Mucosa of rectum (tissue), 2 donors: ENCODE measurements around the gene SLC6A13.

ENCODE experiments used
- H3K27ac ChIP-seq, 2 donors: one replicate each; pipeline ENCODE4 v1.7.0; 2013; ENCODE audit warnings: inconsistent platforms in 2 of 2, low read depth in 2 of 2, low read length in 2 of 2
- H3K27me3 ChIP-seq, 2 donors: one replicate each; pipeline ENCODE4 v1.7.0; 2013; ENCODE audit warnings: low read length in 2 of 2; ENCODE audit not compliant: control insufficient read depth in 2 of 2, insufficient read depth in 2 of 2
- H3K36me3 ChIP-seq, 2 donors: one replicate each; pipeline ENCODE4 v1.7.0; 2013; ENCODE audit warnings: low read length in 2 of 2; ENCODE audit not compliant: control insufficient read depth in 2 of 2, insufficient read depth in 2 of 2
- H3K4me1 ChIP-seq, 2 donors: one replicate each; pipeline ENCODE4 v1.7.0; 2013; ENCODE audit warnings: low read length in 2 of 2, mild to moderate bottlenecking in 1 of 2; ENCODE audit not compliant: control insufficient read depth in 2 of 2, insufficient read depth in 2 of 2
- H3K4me3 ChIP-seq, 2 donors: one replicate each; pipeline ENCODE4 v1.7.0; 2013; ENCODE audit warnings: low read length in 2 of 2
- H3K9ac ChIP-seq, 2 donors: one replicate each; pipeline ENCODE4 v1.7.0; 2013; ENCODE audit warnings: low read length in 2 of 2, low read depth in 1 of 2, mild to moderate bottlenecking in 1 of 2
- H3K9me3 ChIP-seq, 2 donors: one replicate each; pipeline ENCODE4 v1.7.0; 2013; ENCODE audit warnings: low read length in 2 of 2; ENCODE audit not compliant: control insufficient read depth in 2 of 2
- donor health status: healthy.
- donor health status: Normal muscosa, but diverticular disease.

The SLC6A13 gene

GRCh38 chr12:211142-211465 is 51.5 kb downstream of the SLC6A13 start:
- Histone ChIP-seq H3K36me3 (no peaks in the 10 kb centered on the region), H3K9me3 (no peaks in the 10 kb centered on the region), H3K27me3 (peaks cover 5 to 14% of the 10 kb centered on the region in 2 donors), H3K27ac (peak overlapping the region in 1 of 2 donors; percentile 74), H3K4me1 (peaks cover 13 to 52% of the 10 kb centered on the region in 2 donors), H3K9ac (no peak overlapping the region), H3K4me3 (no peak overlapping the region)

- Histone ChIP-seq H3K9me3 (no peaks in the 10 kb centered on the region), H3K27me3 (peaks cover 5 to 14% of the 10 kb centered on the region in 2 donors), H3K27ac (peak overlapping the region in 1 of 2 donors; percentile 74), H3K4me3 (no peak overlapping the region), H3K36me3 (no peaks in the 10 kb centered on the region), H3K4me1 (peaks cover 13 to 52% of the 10 kb centered on the region in 2 donors), H3K9ac (peak overlapping the region in 1 of 2 donors; percentile 31)
These were observed 52.1 kb downstream of the SLC6A13 start for GRCh38 chr12:210277-211141.

- Histone ChIP-seq H3K27ac (peak overlapping the region in 1 of 2 donors; percentile 74), H3K9ac (no peak overlapping the region), H3K9me3 (no peaks in the 10 kb centered on the region), H3K4me1 (peaks cover 13 to 52% of the 10 kb centered on the region in 2 donors), H3K36me3 (no peaks in the 10 kb centered on the region), H3K4me3 (no peak overlapping the region), H3K27me3 (peaks cover 9 to 17% of the 10 kb centered on the region in 2 donors)
These were observed 52.8 kb downstream of the SLC6A13 start for GRCh38 chr12:209851-210250.

- Histone ChIP-seq H3K4me1 (peaks cover 13 to 52% of the 10 kb centered on the region in 2 donors), H3K4me3 (no peak overlapping the region), H3K27ac (no peak overlapping the region), H3K36me3 (no peaks in the 10 kb centered on the region), H3K9me3 (no peaks in the 10 kb centered on the region), H3K9ac (no peak overlapping the region), H3K27me3 (peaks cover 14 to 20% of the 10 kb centered on the region in 2 donors)
These were observed 53.4 kb downstream of the SLC6A13 start for GRCh38 chr12:209246-209645.

GRCh38 chr12:208813-209212 is 53.8 kb downstream of the SLC6A13 start:
- peaks cover 19 to 21% of the 10 kb centered on the region in 2 donors for H3K27me3 ChIP-seq
- no peaks in the 10 kb centered on the region for H3K36me3 ChIP-seq
- no peak overlapping the region for H3K9ac ChIP-seq
- no peak overlapping the region for H3K4me3 ChIP-seq
- no peak overlapping the region for H3K27ac ChIP-seq
- peaks cover 13 to 48% of the 10 kb centered on the region in 2 donors for H3K4me1 ChIP-seq
- no peaks in the 10 kb centered on the region for H3K9me3 ChIP-seq

GRCh38 chr12:207804-208203 is 54.8 kb downstream of the SLC6A13 start:
- Histone ChIP-seq H3K4me3 (no peak overlapping the region), H3K9ac (no peak overlapping the region), H3K27me3 (peaks cover 14 to 20% of the 10 kb centered on the region in 2 donors), H3K9me3 (no peaks in the 10 kb centered on the region), H3K36me3 (no peaks in the 10 kb centered on the region), H3K4me1 (peaks cover 5 to 38% of the 10 kb centered on the region in 2 donors), H3K27ac (no peak overlapping the region)

- Histone ChIP-seq H3K27me3 (peaks cover 21 to 29% of the 10 kb centered on the region in 2 donors), H3K9ac (no peak overlapping the region), H3K4me3 (no peak overlapping the region), H3K36me3 (no peaks in the 10 kb centered on the region), H3K9me3 (no peaks in the 10 kb centered on the region), H3K4me1 (peaks cover 0 to 30% of the 10 kb centered on the region in 2 donors), H3K27ac (no peak overlapping the region)
These were observed 55.7 kb downstream of the SLC6A13 start for GRCh38 chr12:206746-207440.

GRCh38 chr12:205026-205425 is 57.6 kb downstream of the SLC6A13 start:
- Histone ChIP-seq H3K4me3 (no peak overlapping the region), H3K9ac (no peak overlapping the region), H3K36me3 (no peaks in the 10 kb centered on the region), H3K9me3 (no peaks in the 10 kb centered on the region), H3K4me1 (peaks cover 0 to 13% of the 10 kb centered on the region in 2 donors), H3K27ac (no peak overlapping the region), H3K27me3 (peaks cover 23 to 37% of the 10 kb centered on the region in 2 donors)

- Histone ChIP-seq H3K4me1 (peaks cover 0 to 5% of the 10 kb centered on the region in 2 donors), H3K4me3 (peak overlapping the region in 1 of 2 donors; percentile 52), H3K36me3 (no peaks in the 10 kb centered on the region), H3K27ac (no peak overlapping the region), H3K9ac (no peak overlapping the region), H3K9me3 (no peaks in the 10 kb centered on the region), H3K27me3 (peaks cover 23 to 37% of the 10 kb centered on the region in 2 donors)
These were observed 58.4 kb downstream of the SLC6A13 start for GRCh38 chr12:204261-204678.
